Measurements from ENCODE around the gene DLG2. TPM values are rescaled to one million over a fixed set of nuclear protein-coding genes. Genes with fewer than 3 reads are reported as not detected.

Gene DLG2
- total and polyA plus RNA-seq, 9 donors: 2.5 to 20.7 (median 12.0) TPM

DNA sequence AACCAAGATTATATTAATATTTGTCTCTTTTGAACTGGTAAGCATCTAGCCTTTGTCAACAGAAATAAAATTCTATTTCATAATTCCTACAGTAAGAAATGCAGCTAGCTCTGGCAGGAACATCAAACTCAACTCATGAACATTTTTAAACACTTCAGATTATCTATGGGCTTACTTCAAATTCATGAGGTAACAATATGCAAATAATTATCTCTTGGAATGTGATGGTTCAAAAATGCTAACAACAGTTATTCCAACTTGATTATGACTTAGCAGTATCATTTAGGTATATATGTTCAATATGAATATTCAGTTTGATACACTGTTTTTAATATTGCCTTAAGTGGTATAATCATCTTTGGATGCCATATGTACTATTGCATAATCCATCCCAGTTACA is 1237.4 kb downstream of the DLG2 start:
- intact Hi-C loops (cut with DNase I): loop anchor here in 1 of 4 donors (10.0 kb wide), 1 partner anchor 135 kb away; no protein-coding TSS in a partner anchor

DNA sequence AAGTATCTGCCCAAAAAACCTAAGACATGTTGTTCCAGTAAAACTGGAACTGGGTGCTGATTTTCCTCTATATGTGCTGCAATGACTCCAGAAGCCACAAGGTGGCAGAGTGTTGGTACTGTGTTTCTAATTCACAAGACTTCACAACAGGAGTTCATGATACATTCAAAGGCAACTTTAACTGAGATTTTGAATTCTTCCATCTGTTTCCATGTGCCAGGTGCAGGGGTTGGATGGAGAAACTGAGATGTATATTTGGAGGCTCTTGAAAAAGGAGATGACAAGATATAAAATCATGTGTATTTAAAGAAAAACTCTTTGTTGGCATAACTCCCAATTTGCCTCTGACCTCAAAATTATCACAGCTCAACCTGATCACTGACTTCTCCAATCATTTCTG is 1242.4 kb downstream of the DLG2 start:
- no peak for TF ChIP-seq EP300 (IDR thresholded peaks at IDR 0.05)
- TF ChIP-seq POLR2A (IDR thresholded peaks at IDR 0.05): no peak
- TF ChIP-seq, protein P1, sequence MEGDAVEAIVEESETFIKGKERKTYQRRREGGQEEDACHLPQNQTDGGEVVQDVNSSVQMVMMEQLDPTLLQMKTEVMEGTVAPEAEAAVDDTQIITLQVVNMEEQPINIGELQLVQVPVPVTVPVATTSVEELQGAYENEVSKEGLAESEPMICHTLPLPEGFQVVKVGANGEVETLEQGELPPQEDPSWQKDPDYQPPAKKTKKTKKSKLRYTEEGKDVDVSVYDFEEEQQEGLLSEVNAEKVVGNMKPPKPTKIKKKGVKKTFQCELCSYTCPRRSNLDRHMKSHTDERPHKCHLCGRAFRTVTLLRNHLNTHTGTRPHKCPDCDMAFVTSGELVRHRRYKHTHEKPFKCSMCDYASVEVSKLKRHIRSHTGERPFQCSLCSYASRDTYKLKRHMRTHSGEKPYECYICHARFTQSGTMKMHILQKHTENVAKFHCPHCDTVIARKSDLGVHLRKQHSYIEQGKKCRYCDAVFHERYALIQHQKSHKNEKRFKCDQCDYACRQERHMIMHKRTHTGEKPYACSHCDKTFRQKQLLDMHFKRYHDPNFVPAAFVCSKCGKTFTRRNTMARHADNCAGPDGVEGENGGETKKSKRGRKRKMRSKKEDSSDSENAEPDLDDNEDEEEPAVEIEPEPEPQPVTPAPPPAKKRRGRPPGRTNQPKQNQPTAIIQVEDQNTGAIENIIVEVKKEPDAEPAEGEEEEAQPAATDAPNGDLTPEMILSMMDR (IDR thresholded peaks at IDR 0.05): peak; percentile 35 to 42 (median 41)
- no peak overlapping the region for H3K4me3 ChIP-seq
- H3K9me3 ChIP-seq: no peaks in the 10 kb centered on the region
- H3K27ac ChIP-seq: no peak overlapping the region
- no peaks in the 10 kb centered on the region for H3K4me1 ChIP-seq (ENCODE audit: insufficient read depth)
- no peaks in the 10 kb centered on the region for H3K36me3 ChIP-seq
- H3K27me3 ChIP-seq: no peaks in the 10 kb centered on the region
- DNase-seq: peak in 4 of 5 donors; percentile 14 to 57 (median 26)
- intact Hi-C loops (cut with DNase I): loop anchor here in 1 of 4 donors (10.0 kb wide), 1 partner anchor 140 kb away; no protein-coding TSS in a partner anchor

More for the DNA sequence above, 1237.4 kb downstream of the DLG2 start:
- Histone ChIP-seq H3K4me1 (ENCODE audit: insufficient read depth) (no peaks in the 10 kb centered on the region), H3K36me3 (no peaks in the 10 kb centered on the region), H3K27ac (no peak overlapping the region), H3K4me3 (no peak overlapping the region), H3K9me3 (no peaks in the 10 kb centered on the region), H3K27me3 (no peaks in the 10 kb centered on the region)
- no peak for DNase-seq
- TF ChIP-seq, protein P1 (IDR thresholded peaks at IDR 0.05): no peak
- TF ChIP-seq EP300 (IDR thresholded peaks at IDR 0.05): no peak
- no peak for TF ChIP-seq POLR2A (IDR thresholded peaks at IDR 0.05)

DNA sequence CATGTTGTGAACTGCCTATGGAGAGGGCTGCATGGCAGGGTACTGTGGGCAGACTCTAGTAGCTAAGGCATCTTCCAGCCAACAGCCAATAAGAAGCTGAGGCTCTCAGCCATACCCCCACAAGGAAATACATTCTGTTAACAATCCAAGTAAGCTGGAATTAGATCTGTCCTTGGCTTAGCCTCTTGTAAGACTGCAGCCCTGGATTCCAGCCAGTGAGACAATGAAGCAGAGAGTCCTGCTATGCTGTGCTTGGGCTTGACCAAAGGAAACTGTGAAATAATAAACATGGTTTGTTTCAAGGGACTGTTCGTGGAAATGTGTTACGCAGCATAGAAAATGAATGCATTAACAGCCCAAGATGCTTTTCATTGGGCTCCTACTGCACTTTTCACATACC is 1243.6 kb downstream of the DLG2 start:
- Histone ChIP-seq H3K36me3 (no peaks in the 10 kb centered on the region), H3K4me1 (ENCODE audit: insufficient read depth) (no peaks in the 10 kb centered on the region), H3K27me3 (no peaks in the 10 kb centered on the region), H3K27ac (no peak overlapping the region), H3K4me3 (no peak overlapping the region), H3K9me3 (no peaks in the 10 kb centered on the region)
- TF ChIP-seq, protein P1 (IDR thresholded peaks at IDR 0.05): no peak
- TF ChIP-seq EP300 (IDR thresholded peaks at IDR 0.05) (no peak), POLR2A (IDR thresholded peaks at IDR 0.05) (no peak)
- DNase-seq: no peak
- intact Hi-C loops (cut with DNase I): loop anchor here in 1 of 4 donors (10.0 kb wide), 1 partner anchor 141 kb away; no protein-coding TSS in a partner anchor
- 75 to 84% (median 79%) methylated on average over 2 of the region's 2 CpGs for WGBS, 3 donors

DNA sequence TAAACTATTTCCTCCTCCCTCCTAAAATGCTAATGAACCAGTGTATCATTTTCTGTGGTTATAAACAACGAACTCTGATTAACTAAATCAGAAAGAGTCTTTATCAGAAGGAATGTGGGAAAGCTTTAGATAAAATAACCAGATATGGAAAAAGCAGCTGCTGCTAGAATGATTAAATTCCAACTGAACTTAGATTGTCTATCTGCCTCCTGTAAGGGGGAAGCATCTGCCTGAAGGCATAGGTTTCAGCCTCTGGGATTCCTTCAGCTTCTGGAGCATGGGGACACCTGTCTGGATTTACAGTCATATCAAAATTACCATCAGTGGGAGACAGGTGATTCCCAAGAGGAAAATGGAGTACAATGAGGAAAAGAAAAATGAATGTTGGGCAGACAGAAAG is 1245.5 kb downstream of the DLG2 start:
- H3K4me1 ChIP-seq (ENCODE audit: insufficient read depth): no peaks in the 10 kb centered on the region
- no peaks in the 10 kb centered on the region for H3K27me3 ChIP-seq
- no peak overlapping the region for H3K4me3 ChIP-seq
- no peaks in the 10 kb centered on the region for H3K36me3 ChIP-seq
- no peak for DNase-seq
- H3K27ac ChIP-seq: no peak overlapping the region
- 34 to 49% (median 43%) methylated on average over 1 of the region's 1 CpG for WGBS, 3 donors
- intact Hi-C loops (cut with DNase I): loop anchor here in 1 of 4 donors (10.0 kb wide), 1 partner anchor 143 kb away; no protein-coding TSS in a partner anchor
- H3K9me3 ChIP-seq: no peaks in the 10 kb centered on the region
- TF ChIP-seq POLR2A (IDR thresholded peaks at IDR 0.05): no peak
- TF ChIP-seq EP300 (IDR thresholded peaks at IDR 0.05): no peak
- TF ChIP-seq, protein P1 (IDR thresholded peaks at IDR 0.05): no peak

Measured in ovary (tissue), 9 donors.